GM23338 (cell line): ENCODE measurements around the gene CUX1. TPM values are rescaled to one million over a fixed set of nuclear protein-coding genes. Genes with fewer than 3 reads are reported as not detected.

Source experiments
- ATAC-seq: fragments of 200-7000 bp; cut with Tn5 transposase; 3 replicates; pipeline ENCODE4 v1.9.1; 2020
- DNase-seq: peaks from one replicate; pipeline ENCODE4 v3.0.0-alpha.2; 2015; ENCODE audit warnings: low spot score
- H2AFZ ChIP-seq: fragments of 200-600 bp; sonication (generic); 2 replicates; pipeline ENCODE4 v1.8.0; 2016; ENCODE audit warnings: antibody characterized with exemption, mild to moderate bottlenecking, moderate library complexity
- H3F3A ChIP-seq: fragments of 200-600 bp; sonication (generic); replicated peaks from 2 replicates; pipeline ENCODE4 v1.8.0; 2017; ENCODE audit warnings: antibody characterized with exemption, mixed run types, low read depth
- H3K27ac ChIP-seq: fragments of 200-600 bp; sonication (generic); 2 replicates; pipeline ENCODE4 v1.6.1; 2016; ENCODE audit warnings: low read depth
- H3K27me3 ChIP-seq: fragments of 200-600 bp; sonication (generic); 2 replicates; pipeline ENCODE4 v1.8.0; 2016; ENCODE audit warnings: mild to moderate bottlenecking, mixed run types, moderate library complexity; ENCODE audit not compliant: insufficient read depth
- H3K36me3 ChIP-seq: fragments of 200-600 bp; sonication (generic); 2 replicates; pipeline ENCODE4 v1.8.0; 2016; ENCODE audit warnings: mild to moderate bottlenecking; ENCODE audit not compliant: insufficient read depth
- H3K4me1 ChIP-seq: fragments of 200-600 bp; sonication (generic); 2 replicates; pipeline ENCODE4 v1.8.0; 2016; ENCODE audit warnings: mild to moderate bottlenecking, moderate library complexity; ENCODE audit not compliant: insufficient read depth
- H3K4me2 ChIP-seq: fragments of 200-600 bp; sonication (generic); 2 replicates; pipeline ENCODE4 v1.7.1; 2017; ENCODE audit warnings: mixed run types
- H3K4me3 ChIP-seq: fragments of 200-600 bp; sonication (generic); 2 replicates; pipeline ENCODE4 v1.6.1; 2016; ENCODE audit warnings: mixed run types
- H3K79me2 ChIP-seq: fragments of 200-600 bp; sonication (generic); replicated peaks from 2 replicates; pipeline ENCODE4 v1.8.0; 2017; ENCODE audit warnings: mild to moderate bottlenecking; ENCODE audit not compliant: insufficient read depth
- H3K9me2 ChIP-seq: fragments of 200-600 bp; sonication (generic); 2 replicates; pipeline ENCODE4 v1.8.0; 2017; ENCODE audit not compliant: insufficient read depth
- H4K20me1 ChIP-seq: fragments of 200-600 bp; sonication (generic); replicated peaks from 2 replicates; pipeline ENCODE4 v1.8.0; 2017; ENCODE audit warnings: mild to moderate bottlenecking; ENCODE audit not compliant: insufficient read depth
- H3K27ac Mint-ChIP-seq: 2 replicates; pipeline ENCODE4 v1.8.0; 2020; ENCODE audit warnings: inconsistent platforms, mild to moderate bottlenecking, moderate library complexity, mixed read lengths
- H3K27me3 Mint-ChIP-seq: 3 replicates; pipeline ENCODE4 v1.8.0; 2022; ENCODE audit warnings: low read depth, mild to moderate bottlenecking, moderate library complexity, mixed read lengths, inconsistent platforms; ENCODE audit not compliant: insufficient read depth, poor library complexity
- H3K36me3 Mint-ChIP-seq: 3 replicates; pipeline ENCODE4 v1.8.0; 2021; ENCODE audit warnings: low read depth, mild to moderate bottlenecking, inconsistent platforms, moderate library complexity, mixed read lengths
- H3K4me1 Mint-ChIP-seq: 3 replicates; pipeline ENCODE4 v1.8.0; 2020; ENCODE audit warnings: mild to moderate bottlenecking, inconsistent platforms, mixed read lengths
- H3K4me3 Mint-ChIP-seq: 3 replicates; pipeline ENCODE4 v1.8.0; 2021; ENCODE audit warnings: moderate library complexity, mild to moderate bottlenecking, inconsistent platforms, mixed read lengths
- H3K9me3 Mint-ChIP-seq: 3 replicates; pipeline ENCODE4 v1.8.0; 2020; ENCODE audit warnings: moderate library complexity, mild to moderate bottlenecking, inconsistent platforms, mixed read lengths
- JUNB ChIP-seq: IDR thresholded peaks from one replicate; pipeline ENCODE4 v1.6.1; 2016; ENCODE audit warnings: antibody characterized with exemption; ENCODE audit not compliant: unreplicated experiment
- NANOG ChIP-seq: IDR thresholded peaks from 2 replicates; pipeline ENCODE4 v1.6.1; 2016; ENCODE audit warnings: antibody characterized with exemption, borderline replicate concordance
- ZNF114 ChIP-seq: fragments of 250-450 bp; sonication (Bioruptor Pico); IDR thresholded peaks from 2 replicates; pipeline ENCODE4 v1.5.0; 2020; ENCODE audit warnings: mild to moderate bottlenecking, moderate library complexity
- polyA plus RNA-seq: library from polyadenylated mRNA; unstranded; fragments of >200 nt; fragmentation: Nextera tagmentation; extraction: Ambion mirVana; gene quantifications from 2 replicates; pipeline ENCODE4 v1.2.1, GENCODE V29; 2016
- total RNA-seq: library from RNA; depleted of rRNA; stranded (reverse); fragments of >200 nt; shearing (Covaris generic); gene quantifications from 2 replicates; pipeline ENCODE4 v1.2.3, GENCODE V29; 2014
- TF ChIP-seq, protein P1 (sequence below): fragments of 250-450 bp; sonication (Bioruptor Pico); IDR thresholded peaks from 2 replicates; pipeline ENCODE4 v1.5.0; 2020; ENCODE audit warnings: mild to moderate bottlenecking, moderate library complexity

CUX1 gene
- total and polyA plus RNA-seq, 2 experiments from 2014 or later: 49.9 to 64.0 TPM

DNA sequence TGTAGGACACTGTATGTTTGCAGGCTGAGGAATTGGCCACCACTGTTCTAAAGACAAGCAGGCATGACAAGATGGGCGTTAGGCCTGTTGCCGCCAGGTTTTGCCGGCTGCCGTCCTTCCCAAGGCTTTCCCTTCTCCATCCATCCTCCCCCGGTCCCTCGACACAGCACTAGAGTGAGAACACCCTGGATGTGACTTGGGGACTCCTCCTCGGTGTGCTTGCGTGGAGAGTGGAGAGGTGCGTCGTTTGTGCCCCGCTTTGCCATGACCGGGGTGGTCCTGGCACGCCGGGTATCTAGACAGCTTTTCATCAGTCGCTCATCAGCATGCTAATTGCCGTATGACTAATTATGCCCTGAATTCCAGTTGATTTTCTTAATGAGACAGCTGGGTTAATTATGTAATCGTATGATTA, 262.6 kb downstream of the CUX1 start:
- H3K27me3 Mint-ChIP-seq: peaks cover 19% of the 10 kb centered on the region
- no peaks in the 10 kb centered on the region; the same call in 1 of the 2 replicates for H4K20me1 ChIP-seq
- H3K36me3 Mint-ChIP-seq: peaks cover 47% of the 10 kb centered on the region
- H3K27me3 ChIP-seq: no peaks in the 10 kb centered on the region
- peak overlapping the region; percentile 67; the same call in 1 of the 2 replicates for H3K27ac ChIP-seq
- no peak overlapping the region for H2AFZ ChIP-seq
- H3K27ac Mint-ChIP-seq: peak overlapping the region; percentile 80
- no peak overlapping the region; the same call in 2 of the 3 replicates for H3K4me3 Mint-ChIP-seq
- H3K4me1 Mint-ChIP-seq: peaks cover 46% of the 10 kb centered on the region
- peaks cover 23% of the 10 kb centered on the region for H3K4me1 ChIP-seq
- H3K9me2 ChIP-seq: no peaks in the 10 kb centered on the region
- peaks cover 6% of the 10 kb centered on the region; the same call in 1 of the 2 replicates for H3K79me2 ChIP-seq
- peak overlapping the region; percentile 53; the same call in 1 of the 2 replicates for H3K4me2 ChIP-seq
- H3K36me3 ChIP-seq: peaks cover 7% of the 10 kb centered on the region; the same call in 1 of the 2 replicates
- peaks cover 10% of the 10 kb centered on the region for H3K9me3 Mint-ChIP-seq
- ATAC-seq: peak; percentile 22
- no peak overlapping the region for H3K4me3 ChIP-seq
- 0 out of 2 replicates have a peak, but pooled peaks cover 5% of the 10 kb centered on the region for H3F3A ChIP-seq
- TF ChIP-seq NANOG (no peak), JUNB (no peak), ZNF114 (CRISPR knock-in tag) (no peak)
- TF ChIP-seq, protein P1, sequence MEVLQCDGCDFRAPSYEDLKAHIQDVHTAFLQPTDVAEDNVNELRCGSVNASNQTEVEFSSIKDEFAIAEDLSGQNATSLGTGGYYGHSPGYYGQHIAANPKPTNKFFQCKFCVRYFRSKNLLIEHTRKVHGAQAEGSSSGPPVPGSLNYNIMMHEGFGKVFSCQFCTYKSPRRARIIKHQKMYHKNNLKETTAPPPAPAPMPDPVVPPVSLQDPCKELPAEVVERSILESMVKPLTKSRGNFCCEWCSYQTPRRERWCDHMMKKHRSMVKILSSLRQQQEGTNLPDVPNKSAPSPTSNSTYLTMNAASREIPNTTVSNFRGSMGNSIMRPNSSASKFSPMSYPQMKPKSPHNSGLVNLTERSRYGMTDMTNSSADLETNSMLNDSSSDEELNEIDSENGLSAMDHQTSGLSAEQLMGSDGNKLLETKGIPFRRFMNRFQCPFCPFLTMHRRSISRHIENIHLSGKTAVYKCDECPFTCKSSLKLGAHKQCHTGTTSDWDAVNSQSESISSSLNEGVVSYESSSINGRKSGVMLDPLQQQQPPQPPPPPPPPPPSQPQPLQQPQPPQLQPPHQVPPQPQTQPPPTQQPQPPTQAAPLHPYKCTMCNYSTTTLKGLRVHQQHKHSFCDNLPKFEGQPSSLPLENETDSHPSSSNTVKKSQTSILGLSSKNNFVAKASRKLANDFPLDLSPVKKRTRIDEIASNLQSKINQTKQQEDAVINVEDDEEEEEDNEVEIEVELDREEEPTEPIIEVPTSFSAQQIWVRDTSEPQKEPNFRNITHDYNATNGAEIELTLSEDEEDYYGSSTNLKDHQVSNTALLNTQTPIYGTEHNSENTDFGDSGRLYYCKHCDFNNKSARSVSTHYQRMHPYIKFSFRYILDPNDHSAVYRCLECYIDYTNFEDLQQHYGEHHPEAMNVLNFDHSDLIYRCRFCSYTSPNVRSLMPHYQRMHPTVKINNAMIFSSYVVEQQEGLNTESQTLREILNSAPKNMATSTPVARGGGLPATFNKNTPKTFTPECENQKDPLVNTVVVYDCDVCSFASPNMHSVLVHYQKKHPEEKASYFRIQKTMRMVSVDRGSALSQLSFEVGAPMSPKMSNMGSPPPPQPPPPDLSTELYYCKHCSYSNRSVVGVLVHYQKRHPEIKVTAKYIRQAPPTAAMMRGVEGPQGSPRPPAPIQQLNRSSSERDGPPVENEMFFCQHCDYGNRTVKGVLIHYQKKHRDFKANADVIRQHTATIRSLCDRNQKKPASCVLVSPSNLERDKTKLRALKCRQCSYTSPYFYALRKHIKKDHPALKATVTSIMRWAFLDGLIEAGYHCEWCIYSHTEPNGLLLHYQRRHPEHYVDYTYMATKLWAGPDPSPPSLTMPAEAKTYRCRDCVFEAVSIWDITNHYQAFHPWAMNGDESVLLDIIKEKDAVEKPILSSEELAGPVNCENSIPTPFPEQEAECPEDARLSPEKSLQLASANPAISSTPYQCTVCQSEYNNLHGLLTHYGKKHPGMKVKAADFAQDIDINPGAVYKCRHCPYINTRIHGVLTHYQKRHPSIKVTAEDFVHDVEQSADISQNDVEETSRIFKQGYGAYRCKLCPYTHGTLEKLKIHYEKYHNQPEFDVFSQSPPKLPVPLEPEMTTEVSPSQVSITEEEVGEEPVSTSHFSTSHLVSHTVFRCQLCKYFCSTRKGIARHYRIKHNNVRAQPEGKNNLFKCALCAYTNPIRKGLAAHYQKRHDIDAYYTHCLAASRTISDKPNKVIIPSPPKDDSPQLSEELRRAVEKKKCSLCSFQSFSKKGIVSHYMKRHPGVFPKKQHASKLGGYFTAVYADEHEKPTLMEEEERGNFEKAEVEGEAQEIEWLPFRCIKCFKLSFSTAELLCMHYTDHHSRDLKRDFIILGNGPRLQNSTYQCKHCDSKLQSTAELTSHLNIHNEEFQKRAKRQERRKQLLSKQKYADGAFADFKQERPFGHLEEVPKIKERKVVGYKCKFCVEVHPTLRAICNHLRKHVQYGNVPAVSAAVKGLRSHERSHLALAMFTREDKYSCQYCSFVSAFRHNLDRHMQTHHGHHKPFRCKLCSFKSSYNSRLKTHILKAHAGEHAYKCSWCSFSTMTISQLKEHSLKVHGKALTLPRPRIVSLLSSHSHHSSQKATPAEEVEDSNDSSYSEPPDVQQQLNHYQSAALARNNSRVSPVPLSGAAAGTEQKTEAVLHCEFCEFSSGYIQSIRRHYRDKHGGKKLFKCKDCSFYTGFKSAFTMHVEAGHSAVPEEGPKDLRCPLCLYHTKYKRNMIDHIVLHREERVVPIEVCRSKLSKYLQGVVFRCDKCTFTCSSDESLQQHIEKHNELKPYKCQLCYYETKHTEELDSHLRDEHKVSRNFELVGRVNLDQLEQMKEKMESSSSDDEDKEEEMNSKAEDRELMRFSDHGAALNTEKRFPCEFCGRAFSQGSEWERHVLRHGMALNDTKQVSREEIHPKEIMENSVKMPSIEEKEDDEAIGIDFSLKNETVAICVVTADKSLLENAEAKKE (CRISPR knock-in tag): no peak
- no peak for DNase-seq
